Measurements from ENCODE around the gene SERPINB6. TPM values are rescaled to one million over a fixed set of nuclear protein-coding genes. Genes with fewer than 3 reads are reported as not detected.
A peak's percentile ranks its signal among the peaks of the same experiment; 100 is the strongest.
"Not testable (repeated sequence)": the region's sequence is repeated elsewhere in the genome, so short reads cannot be mapped to it uniquely, and the experiment has no call there.

SERPINB6 gene
- total RNA-seq, 1 donor from 2014 or later = 61.2 TPM

- Mint-ChIP-seq H3K27ac (no peak overlapping the region), H3K4me1 (ENCODE audit: unreplicated experiment) (peaks cover 16% of the 10 kb centered on the region), H3K4me3 (no peak overlapping the region), H3K27me3 (no peaks in the 10 kb centered on the region), H3K9me3 (no peaks in the 10 kb centered on the region), H3K36me3 (peaks cover 7% of the 10 kb centered on the region)
- peak; percentile 22 for DNase-seq (ENCODE audit: extremely low spot score, unreplicated experiment)
- TF ChIP-seq, protein P1, sequence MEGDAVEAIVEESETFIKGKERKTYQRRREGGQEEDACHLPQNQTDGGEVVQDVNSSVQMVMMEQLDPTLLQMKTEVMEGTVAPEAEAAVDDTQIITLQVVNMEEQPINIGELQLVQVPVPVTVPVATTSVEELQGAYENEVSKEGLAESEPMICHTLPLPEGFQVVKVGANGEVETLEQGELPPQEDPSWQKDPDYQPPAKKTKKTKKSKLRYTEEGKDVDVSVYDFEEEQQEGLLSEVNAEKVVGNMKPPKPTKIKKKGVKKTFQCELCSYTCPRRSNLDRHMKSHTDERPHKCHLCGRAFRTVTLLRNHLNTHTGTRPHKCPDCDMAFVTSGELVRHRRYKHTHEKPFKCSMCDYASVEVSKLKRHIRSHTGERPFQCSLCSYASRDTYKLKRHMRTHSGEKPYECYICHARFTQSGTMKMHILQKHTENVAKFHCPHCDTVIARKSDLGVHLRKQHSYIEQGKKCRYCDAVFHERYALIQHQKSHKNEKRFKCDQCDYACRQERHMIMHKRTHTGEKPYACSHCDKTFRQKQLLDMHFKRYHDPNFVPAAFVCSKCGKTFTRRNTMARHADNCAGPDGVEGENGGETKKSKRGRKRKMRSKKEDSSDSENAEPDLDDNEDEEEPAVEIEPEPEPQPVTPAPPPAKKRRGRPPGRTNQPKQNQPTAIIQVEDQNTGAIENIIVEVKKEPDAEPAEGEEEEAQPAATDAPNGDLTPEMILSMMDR (conservative IDR thresholded peaks at IDR 0.05) = no peak
These were observed 26.3 kb downstream of the SERPINB6 start for GRCh38 chr6:2945153-2945452.

DNA sequence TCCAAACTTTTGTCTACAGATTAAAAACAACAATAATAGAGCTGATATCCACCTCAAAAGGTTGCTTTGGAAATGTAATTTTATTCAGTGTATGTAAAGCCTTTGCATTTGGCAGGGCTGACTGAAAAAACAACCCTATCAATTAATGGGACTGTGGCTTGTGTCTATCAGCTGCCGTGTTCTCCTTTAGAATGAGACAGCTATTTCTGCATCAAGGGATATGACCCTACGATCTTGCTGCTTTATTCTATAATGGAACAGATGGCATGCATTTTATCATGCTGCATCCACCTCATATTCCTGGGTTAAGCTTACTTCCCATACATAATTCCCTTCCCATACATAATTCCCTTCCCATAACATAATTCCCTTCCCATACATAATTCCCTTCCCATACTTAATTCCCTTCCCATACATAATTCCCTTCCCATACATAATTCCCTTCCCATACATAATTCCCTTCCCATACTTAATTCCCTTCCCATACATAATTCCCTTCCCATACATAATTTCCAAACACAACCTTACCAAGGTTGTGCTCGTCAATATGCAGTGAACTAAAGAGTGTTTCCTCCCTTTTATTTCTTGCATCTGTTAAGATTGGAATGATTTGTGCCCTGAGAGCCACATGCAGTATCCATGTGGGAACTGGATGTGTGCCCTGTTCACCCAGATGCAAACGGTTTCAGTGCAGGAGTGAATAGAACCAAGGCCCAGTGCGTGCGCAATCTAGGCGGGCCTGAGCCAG is 26.8 kb downstream of the SERPINB6 start:
- Mint-ChIP-seq H3K27me3 (no peaks in the 10 kb centered on the region), H3K9me3 (no peaks in the 10 kb centered on the region), H3K4me3 (no peak overlapping the region), H3K36me3 (peaks cover 7% of the 10 kb centered on the region), H3K4me1 (ENCODE audit: unreplicated experiment) (peaks cover 16% of the 10 kb centered on the region), H3K27ac (no peak overlapping the region)
- TF ChIP-seq, protein P1 (conservative IDR thresholded peaks at IDR 0.05) = no peak
- DNase-seq (ENCODE audit: extremely low spot score, unreplicated experiment) = no peak

DNA sequence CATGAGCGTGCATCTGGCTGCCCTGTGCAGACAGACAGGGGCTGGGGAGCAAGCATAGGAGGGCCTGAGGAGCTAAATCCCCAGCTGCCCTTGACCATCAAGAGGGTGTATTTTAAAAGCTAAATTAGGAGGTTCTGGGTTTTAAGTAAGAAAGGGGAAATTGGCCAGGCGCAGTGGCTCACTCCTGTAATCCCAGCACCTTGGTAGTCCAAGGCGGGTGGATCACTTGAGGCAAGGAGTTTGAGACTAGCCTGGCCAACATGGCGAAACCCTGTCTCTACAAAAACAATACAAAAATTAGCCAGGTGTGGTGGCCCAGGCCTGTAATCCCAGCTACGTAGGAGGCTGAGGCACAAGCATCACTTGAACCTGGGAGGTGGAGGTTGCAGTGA is 27.8 kb downstream of the SERPINB6 start:
- H3K36me3 Mint-ChIP-seq = peaks cover 7% of the 10 kb centered on the region
- DNase-seq (ENCODE audit: extremely low spot score, unreplicated experiment) = peak; percentile 44
- TF ChIP-seq, protein P1 (conservative IDR thresholded peaks at IDR 0.05) = no peak
- no peaks in the 10 kb centered on the region for H3K27me3 Mint-ChIP-seq
- no peak overlapping the region for H3K4me3 Mint-ChIP-seq
- H3K9me3 Mint-ChIP-seq = no peaks in the 10 kb centered on the region
- peak overlapping the region; percentile 25 for H3K27ac Mint-ChIP-seq
- H3K4me1 Mint-ChIP-seq (ENCODE audit: unreplicated experiment) = peaks cover 16% of the 10 kb centered on the region

DNA sequence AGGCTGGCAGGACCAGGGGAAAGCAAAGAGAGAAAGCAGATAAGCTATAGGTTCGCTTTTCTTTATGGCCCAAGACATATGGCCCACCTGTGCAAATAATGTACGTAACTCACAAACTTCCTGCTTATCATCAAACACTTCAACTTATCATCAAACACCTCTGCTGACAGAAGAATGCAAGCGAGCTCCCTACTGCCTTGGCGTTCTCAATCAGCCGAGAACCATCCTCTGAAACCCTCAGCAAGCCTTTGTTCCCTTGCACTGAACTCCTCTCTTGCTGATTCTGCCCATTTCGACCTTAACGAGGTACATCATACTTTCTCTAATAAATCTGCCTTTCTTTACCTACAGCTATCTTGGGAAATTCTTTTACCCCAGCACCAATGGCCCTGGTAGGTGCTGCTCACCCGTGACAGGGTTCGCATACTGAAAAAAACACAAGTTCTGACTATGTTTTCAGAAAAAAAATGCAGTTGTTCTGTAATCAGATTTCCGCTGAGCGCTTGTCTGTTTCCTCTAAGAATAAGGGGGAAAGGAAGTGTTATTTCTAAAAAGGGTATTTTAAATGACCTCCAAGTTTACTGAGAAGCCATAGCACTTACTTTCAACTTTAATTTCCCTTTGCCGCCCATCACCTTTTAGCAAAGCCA is 28.3 kb downstream of the SERPINB6 start:
- Mint-ChIP-seq H3K27ac (peak overlapping the region; percentile 25), H3K27me3 (no peaks in the 10 kb centered on the region), H3K4me3 (no peak overlapping the region), H3K9me3 (no peaks in the 10 kb centered on the region), H3K4me1 (ENCODE audit: unreplicated experiment) (peaks cover 16% of the 10 kb centered on the region), H3K36me3 (peaks cover 7% of the 10 kb centered on the region)
- TF ChIP-seq, protein P1 (conservative IDR thresholded peaks at IDR 0.05) = no peak
- DNase-seq (ENCODE audit: extremely low spot score, unreplicated experiment) = no peak

- H3K27me3 Mint-ChIP-seq, H3K36me3 Mint-ChIP-seq, H3K4me3 Mint-ChIP-seq, H3K27ac Mint-ChIP-seq, H3K9me3 Mint-ChIP-seq: not testable (repeated sequence)
- peak; percentile 15 for DNase-seq (ENCODE audit: extremely low spot score, unreplicated experiment)
- H3K4me1 Mint-ChIP-seq (ENCODE audit: unreplicated experiment) = peaks cover 16% of the 10 kb centered on the region
These were observed 29.3 kb downstream of the SERPINB6 start for GRCh38 chr6:2942116-2942515.

DNA sequence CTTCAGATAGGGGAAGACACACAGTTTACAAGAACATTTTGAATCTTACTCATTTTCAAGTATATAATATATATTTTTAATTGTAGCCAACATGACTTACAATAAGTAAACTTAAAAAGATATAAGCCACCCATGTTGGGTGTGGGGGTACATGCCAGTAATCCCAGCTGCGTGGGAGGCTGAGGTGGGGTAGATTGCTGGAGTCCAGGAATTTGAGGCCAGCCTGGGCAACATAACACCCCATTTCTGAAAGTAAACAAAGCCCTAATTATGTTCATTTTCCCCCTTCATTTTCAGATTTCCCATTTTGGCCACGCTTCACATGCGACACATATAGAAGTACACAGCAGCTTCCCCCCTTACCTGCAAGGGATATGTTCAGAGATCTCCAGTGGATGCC is 30.5 kb downstream of the SERPINB6 start:
- DNase-seq (ENCODE audit: extremely low spot score, unreplicated experiment) = no peak
- Mint-ChIP-seq H3K4me1 (ENCODE audit: unreplicated experiment) (peaks cover 16% of the 10 kb centered on the region), H3K4me3 (no peak overlapping the region), H3K36me3 (peaks cover 3% of the 10 kb centered on the region), H3K9me3 (no peaks in the 10 kb centered on the region), H3K27me3 (no peaks in the 10 kb centered on the region), H3K27ac (no peak overlapping the region)
- TF ChIP-seq, protein P1 (conservative IDR thresholded peaks at IDR 0.05) = no peak

All from type B pancreatic cell (in vitro differentiated cells).